ENCODE results near the gene C22orf23. TPM values are rescaled to one million over a fixed set of nuclear protein-coding genes. Genes with fewer than 3 reads are reported as not detected.

Gene C22orf23
- total and polyA plus RNA-seq, 2 donors = 0.09 to 0.34 TPM

GRCh38 chr22:37932401-37932800, 21.0 kb downstream of the C22orf23 start:
- no peak for DNase-seq (ENCODE audit: low read depth in 6 of 9, low spot score in 9 of 9)
- Histone ChIP-seq H3K4me3 (ENCODE audit: low read length in 2 of 2) (no peak overlapping the region), H3K27me3 (ENCODE audit: control insufficient read depth in 2 of 2, insufficient read depth in 1 of 2, low read length in 1 of 2) (no peaks in the 10 kb centered on the region), H3K27ac (ENCODE audit: low read depth in 1 of 2, low read length in 1 of 2) (no peak overlapping the region), H3K36me3 (ENCODE audit: control insufficient read depth in 2 of 2, insufficient read depth in 2 of 2, low read length in 1 of 2) (peaks cover 14 to 27% of the 10 kb centered on the region in 2 donors), H3K9me3 (ENCODE audit: control insufficient read depth in 2 of 2, insufficient read depth in 1 of 2, low read length in 1 of 2) (no peaks in the 10 kb centered on the region), H3K4me1 (ENCODE audit: control insufficient read depth in 2 of 2, insufficient read depth in 2 of 2, low read length in 2 of 2) (peaks cover 3 to 8% of the 10 kb centered on the region in 2 donors)
- 97% methylated on average over 10 of the region's 10 CpGs for WGBS

DNA sequence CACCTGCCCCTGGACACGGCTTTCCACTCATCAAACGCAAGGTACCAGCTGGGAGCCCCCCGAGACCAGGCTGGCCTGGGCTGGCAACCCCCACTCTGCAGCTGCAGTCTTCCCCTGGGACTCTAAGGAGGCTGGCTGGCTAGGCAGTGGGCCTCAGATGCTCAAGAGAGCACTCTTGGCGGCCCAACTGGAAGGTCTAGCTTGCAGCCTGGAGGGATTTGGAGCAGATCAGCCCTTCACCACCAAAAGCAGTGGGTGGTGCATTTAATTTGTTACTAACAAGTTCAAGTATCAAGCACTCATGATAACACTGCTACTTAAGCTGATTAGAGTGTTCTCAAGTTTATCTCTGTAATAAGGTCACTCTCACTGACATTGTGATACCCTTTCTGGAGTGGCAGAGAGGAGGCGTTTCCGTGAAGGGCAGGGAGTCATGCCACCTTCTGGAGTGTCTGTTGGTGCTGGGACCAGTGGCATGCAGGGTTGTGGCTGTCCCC, 21.5 kb downstream of the C22orf23 start:
- no peaks in the 10 kb centered on the region for H3K9me3 ChIP-seq (ENCODE audit: control insufficient read depth in 2 of 2, insufficient read depth in 1 of 2, low read length in 1 of 2)
- peaks cover 3 to 8% of the 10 kb centered on the region in 2 donors for H3K4me1 ChIP-seq (ENCODE audit: control insufficient read depth in 2 of 2, insufficient read depth in 2 of 2, low read length in 2 of 2)
- DNase-seq (ENCODE audit: low read depth in 6 of 9, low spot score in 9 of 9) = no peak
- WGBS = 97% methylated on average over 6 of the region's 6 CpGs
- peaks cover 16 to 27% of the 10 kb centered on the region in 2 donors for H3K36me3 ChIP-seq (ENCODE audit: control insufficient read depth in 2 of 2, insufficient read depth in 2 of 2, low read length in 1 of 2)
- no peak overlapping the region for H3K27ac ChIP-seq (ENCODE audit: low read depth in 1 of 2, low read length in 1 of 2)
- H3K27me3 ChIP-seq (ENCODE audit: control insufficient read depth in 2 of 2, insufficient read depth in 1 of 2, low read length in 1 of 2) = no peaks in the 10 kb centered on the region
- no peak overlapping the region for H3K4me3 ChIP-seq (ENCODE audit: low read length in 2 of 2)

GRCh38 chr22:37930952-37931440, 22.4 kb downstream of the C22orf23 start:
- DNase-seq (ENCODE audit: low read depth in 6 of 9, low spot score in 9 of 9) = no peak
- Histone ChIP-seq H3K27ac (ENCODE audit: low read depth in 1 of 2, low read length in 1 of 2) (no peak overlapping the region), H3K9me3 (ENCODE audit: control insufficient read depth in 2 of 2, insufficient read depth in 1 of 2, low read length in 1 of 2) (no peaks in the 10 kb centered on the region), H3K36me3 (ENCODE audit: control insufficient read depth in 2 of 2, insufficient read depth in 2 of 2, low read length in 1 of 2) (peaks cover 19 to 33% of the 10 kb centered on the region in 2 donors), H3K4me1 (ENCODE audit: control insufficient read depth in 2 of 2, insufficient read depth in 2 of 2, low read length in 2 of 2) (peaks cover 3 to 8% of the 10 kb centered on the region in 2 donors), H3K4me3 (ENCODE audit: low read length in 2 of 2) (no peak overlapping the region), H3K27me3 (ENCODE audit: control insufficient read depth in 2 of 2, insufficient read depth in 1 of 2, low read length in 1 of 2) (no peaks in the 10 kb centered on the region)
- 96% methylated on average over 2 of the region's 2 CpGs for WGBS

DNA sequence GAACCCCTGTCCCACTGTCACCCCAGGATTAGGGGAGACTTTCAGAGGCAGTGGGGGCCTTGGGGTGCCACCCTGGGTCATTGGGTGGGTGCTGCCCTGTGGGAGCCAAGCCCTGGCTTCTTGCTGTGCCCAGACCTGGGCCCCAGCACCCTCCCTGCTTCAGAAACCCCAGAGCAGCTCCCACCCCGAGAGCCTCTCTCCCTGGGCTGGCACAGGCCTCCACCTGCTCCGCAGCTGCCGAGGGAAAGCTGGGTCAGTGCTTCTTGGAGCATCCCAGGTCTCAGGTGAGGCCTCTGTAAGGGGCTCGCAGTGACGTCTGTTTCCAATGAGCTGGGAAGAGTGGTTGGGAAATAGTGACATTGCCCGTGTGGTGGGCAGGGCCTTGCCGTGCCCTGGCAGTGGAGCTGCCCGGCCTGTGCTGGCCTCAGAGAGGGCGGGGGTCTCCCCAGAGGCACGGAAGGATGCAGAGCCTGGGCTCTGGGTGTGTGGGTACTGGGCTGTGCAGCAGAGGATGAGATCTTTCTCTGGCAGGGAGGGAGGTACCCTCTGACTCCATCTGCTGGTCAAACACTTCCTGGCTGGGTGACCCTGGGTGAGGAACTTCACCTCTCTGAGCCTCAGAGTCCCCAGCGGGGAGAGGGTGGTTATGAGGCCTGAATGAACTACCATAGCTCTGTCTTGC, 23.0 kb downstream of the C22orf23 start:
- Histone ChIP-seq H3K9me3 (ENCODE audit: control insufficient read depth in 2 of 2, insufficient read depth in 1 of 2, low read length in 1 of 2) (no peaks in the 10 kb centered on the region), H3K4me1 (ENCODE audit: control insufficient read depth in 2 of 2, insufficient read depth in 2 of 2, low read length in 2 of 2) (peaks cover 3 to 8% of the 10 kb centered on the region in 2 donors), H3K27me3 (ENCODE audit: control insufficient read depth in 2 of 2, insufficient read depth in 1 of 2, low read length in 1 of 2) (no peaks in the 10 kb centered on the region), H3K36me3 (ENCODE audit: control insufficient read depth in 2 of 2, insufficient read depth in 2 of 2, low read length in 1 of 2) (peaks cover 19 to 39% of the 10 kb centered on the region in 2 donors), H3K4me3 (ENCODE audit: low read length in 2 of 2) (no peak overlapping the region), H3K27ac (ENCODE audit: low read depth in 1 of 2, low read length in 1 of 2) (no peak overlapping the region)
- WGBS = 96% methylated on average over 11 of the region's 11 CpGs
- no peak for DNase-seq (ENCODE audit: low read depth in 6 of 9, low spot score in 9 of 9)

- Histone ChIP-seq H3K27ac (ENCODE audit: low read depth in 1 of 2, low read length in 1 of 2) (no peak overlapping the region), H3K36me3 (ENCODE audit: control insufficient read depth in 2 of 2, insufficient read depth in 2 of 2, low read length in 1 of 2) (peaks cover 19 to 48% of the 10 kb centered on the region in 2 donors), H3K4me3 (ENCODE audit: low read length in 2 of 2) (no peak overlapping the region), H3K27me3 (ENCODE audit: control insufficient read depth in 2 of 2, insufficient read depth in 1 of 2, low read length in 1 of 2) (no peaks in the 10 kb centered on the region), H3K9me3 (ENCODE audit: control insufficient read depth in 2 of 2, insufficient read depth in 1 of 2, low read length in 1 of 2) (no peaks in the 10 kb centered on the region), H3K4me1 (ENCODE audit: control insufficient read depth in 2 of 2, insufficient read depth in 2 of 2, low read length in 2 of 2) (peaks cover 3 to 8% of the 10 kb centered on the region in 2 donors)
- WGBS = 98% methylated on average over 5 of the region's 5 CpGs
- DNase-seq (ENCODE audit: low read depth in 6 of 9, low spot score in 9 of 9) = no peak
Observed at GRCh38 chr22:37929390-37929789, 24.0 kb downstream of the C22orf23 start.

GRCh38 chr22:37927637-37927936, 25.8 kb downstream of the C22orf23 start:
- Histone ChIP-seq H3K36me3 (ENCODE audit: control insufficient read depth in 2 of 2, insufficient read depth in 2 of 2, low read length in 1 of 2) (peaks cover 16 to 47% of the 10 kb centered on the region in 2 donors), H3K9me3 (ENCODE audit: control insufficient read depth in 2 of 2, insufficient read depth in 1 of 2, low read length in 1 of 2) (no peaks in the 10 kb centered on the region), H3K4me3 (ENCODE audit: low read length in 2 of 2) (no peak overlapping the region), H3K27ac (ENCODE audit: low read depth in 1 of 2, low read length in 1 of 2) (no peak overlapping the region), H3K27me3 (ENCODE audit: control insufficient read depth in 2 of 2, insufficient read depth in 1 of 2, low read length in 1 of 2) (no peaks in the 10 kb centered on the region), H3K4me1 (ENCODE audit: control insufficient read depth in 2 of 2, insufficient read depth in 2 of 2, low read length in 2 of 2) (no peaks in the 10 kb centered on the region)
- 97% methylated on average over 5 of the region's 5 CpGs for WGBS
- no peak for DNase-seq (ENCODE audit: low read depth in 6 of 9, low spot score in 9 of 9)

DNA sequence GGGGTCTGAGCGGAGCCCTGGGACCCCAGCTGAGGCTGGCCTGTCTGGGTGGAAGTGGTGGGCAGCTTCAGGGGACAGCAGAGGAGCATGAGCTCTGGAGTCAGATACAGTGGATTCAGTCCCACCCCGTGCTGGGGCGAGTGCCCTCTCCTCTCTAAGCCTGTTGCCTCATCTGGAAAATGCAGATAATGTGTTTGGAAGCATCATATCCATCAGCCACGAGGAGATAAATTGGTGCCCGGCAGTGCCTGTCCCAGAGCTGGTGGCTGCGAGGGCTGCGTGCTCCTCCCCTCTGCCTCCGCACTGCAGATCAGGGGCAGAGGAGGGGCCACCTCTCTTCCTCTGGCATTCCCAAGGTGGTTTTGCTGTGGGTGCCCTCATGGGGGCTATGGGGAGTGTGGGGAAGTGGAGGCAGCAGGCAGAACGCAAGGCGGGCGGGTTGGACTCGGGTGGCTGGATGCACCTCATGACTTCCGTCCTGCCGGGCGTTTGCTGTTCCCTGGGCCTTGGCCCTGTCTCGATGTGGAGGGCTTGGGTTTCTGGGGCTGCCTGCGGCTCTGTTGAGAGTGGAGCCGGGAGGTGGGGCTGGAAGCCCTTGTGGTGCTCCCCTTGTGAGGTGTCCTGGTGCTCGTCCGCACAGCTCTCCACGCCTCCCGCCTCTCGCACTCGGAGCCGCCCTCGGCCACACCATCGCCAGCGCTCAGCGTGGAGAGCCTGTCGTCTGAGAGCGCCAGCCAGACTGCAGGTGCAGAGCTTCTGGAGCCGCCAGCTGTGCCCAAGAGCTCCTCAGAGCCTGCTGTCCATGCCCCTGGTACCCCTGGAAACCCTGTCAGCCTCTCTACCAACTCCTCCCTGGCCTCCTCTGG, 26.4 kb downstream of the C22orf23 start:
- peaks cover 14 to 41% of the 10 kb centered on the region in 2 donors for H3K36me3 ChIP-seq (ENCODE audit: control insufficient read depth in 2 of 2, insufficient read depth in 2 of 2, low read length in 1 of 2)
- 97% methylated on average over 32 of the region's 32 CpGs for WGBS
- no peak overlapping the region for H3K27ac ChIP-seq (ENCODE audit: low read depth in 1 of 2, low read length in 1 of 2)

DNA sequence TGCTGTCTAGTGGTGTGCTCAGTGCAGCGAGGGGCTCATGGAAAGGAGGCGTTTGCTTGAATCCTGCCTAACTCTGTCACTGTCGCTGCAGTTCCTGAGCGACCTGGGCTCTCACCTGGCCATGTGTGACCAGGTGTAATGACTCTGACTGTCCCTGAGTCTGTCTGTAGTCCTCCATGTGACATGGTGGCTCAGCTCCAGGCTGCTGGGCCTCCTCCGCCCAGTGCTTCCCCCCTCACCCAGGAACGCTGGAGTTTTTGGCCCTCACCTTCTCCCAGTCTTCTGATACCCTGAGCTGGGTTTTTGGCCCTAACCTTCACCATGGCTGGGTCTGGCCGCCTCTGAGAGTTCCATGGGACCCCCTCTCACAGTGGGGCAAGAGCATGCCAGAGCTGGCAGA, 27.0 kb downstream of the C22orf23 start:
- no peaks in the 10 kb centered on the region for H3K4me1 ChIP-seq (ENCODE audit: control insufficient read depth in 2 of 2, insufficient read depth in 2 of 2, low read length in 2 of 2)
- no peak for DNase-seq (ENCODE audit: low read depth in 6 of 9, low spot score in 9 of 9)
- H3K4me3 ChIP-seq (ENCODE audit: low read length in 2 of 2) = no peak overlapping the region
- H3K27ac ChIP-seq (ENCODE audit: low read depth in 1 of 2, low read length in 1 of 2) = no peak overlapping the region
- H3K27me3 ChIP-seq (ENCODE audit: control insufficient read depth in 2 of 2, insufficient read depth in 1 of 2, low read length in 1 of 2) = no peaks in the 10 kb centered on the region
- 98% methylated on average over 7 of the region's 7 CpGs for WGBS
- H3K9me3 ChIP-seq (ENCODE audit: control insufficient read depth in 2 of 2, insufficient read depth in 1 of 2, low read length in 1 of 2) = no peaks in the 10 kb centered on the region
- H3K36me3 ChIP-seq (ENCODE audit: control insufficient read depth in 2 of 2, insufficient read depth in 2 of 2, low read length in 1 of 2) = peaks cover 17 to 37% of the 10 kb centered on the region in 2 donors

More for the DNA sequence above, 26.4 kb downstream of the C22orf23 start:
- no peak for DNase-seq (ENCODE audit: low read depth in 6 of 9, low spot score in 9 of 9)
- Histone ChIP-seq H3K9me3 (ENCODE audit: control insufficient read depth in 2 of 2, insufficient read depth in 1 of 2, low read length in 1 of 2) (no peaks in the 10 kb centered on the region), H3K4me1 (ENCODE audit: control insufficient read depth in 2 of 2, insufficient read depth in 2 of 2, low read length in 2 of 2) (no peaks in the 10 kb centered on the region), H3K27me3 (ENCODE audit: control insufficient read depth in 2 of 2, insufficient read depth in 1 of 2, low read length in 1 of 2) (no peaks in the 10 kb centered on the region), H3K4me3 (ENCODE audit: low read length in 2 of 2) (no peak overlapping the region)

DNA sequence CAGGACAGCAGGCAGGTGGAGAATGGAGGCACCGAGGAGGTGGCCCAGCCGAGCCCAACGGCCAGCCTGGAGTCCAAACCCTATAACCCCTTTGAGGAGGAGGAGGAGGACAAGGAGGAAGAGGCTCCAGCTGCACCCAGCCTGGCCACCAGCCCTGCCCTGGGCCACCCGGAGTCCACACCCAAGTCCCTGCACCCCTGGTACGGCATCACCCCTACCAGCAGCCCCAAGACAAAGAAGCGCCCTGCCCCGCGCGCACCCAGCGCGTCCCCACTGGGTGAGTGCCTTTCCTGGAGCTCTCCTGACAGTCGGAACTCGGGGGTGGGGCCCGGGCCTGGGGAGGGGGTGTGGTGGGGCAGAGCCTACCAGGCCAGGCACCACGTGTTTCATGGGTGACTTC, 27.6 kb downstream of the C22orf23 start:
- H3K27ac ChIP-seq (ENCODE audit: low read depth in 1 of 2, low read length in 1 of 2) = no peak overlapping the region
- no peaks in the 10 kb centered on the region for H3K4me1 ChIP-seq (ENCODE audit: control insufficient read depth in 2 of 2, insufficient read depth in 2 of 2, low read length in 2 of 2)
- no peaks in the 10 kb centered on the region for H3K9me3 ChIP-seq (ENCODE audit: control insufficient read depth in 2 of 2, insufficient read depth in 1 of 2, low read length in 1 of 2)
- no peak overlapping the region for H3K4me3 ChIP-seq (ENCODE audit: low read length in 2 of 2)
- H3K27me3 ChIP-seq (ENCODE audit: control insufficient read depth in 2 of 2, insufficient read depth in 1 of 2, low read length in 1 of 2) = no peaks in the 10 kb centered on the region
- 93% methylated on average over 15 of the region's 15 CpGs for WGBS
- DNase-seq (ENCODE audit: low read depth in 6 of 9, low spot score in 9 of 9) = no peak
- H3K36me3 ChIP-seq (ENCODE audit: control insufficient read depth in 2 of 2, insufficient read depth in 2 of 2, low read length in 1 of 2) = peaks cover 17 to 37% of the 10 kb centered on the region in 2 donors
